GM12878 (cell line): ENCODE measurements around the gene TBC1D5. TPM values are rescaled to one million over a fixed set of nuclear protein-coding genes. Genes with fewer than 3 reads are reported as not detected.
"Not testable (repeated sequence)": the region's sequence is repeated elsewhere in the genome, so short reads cannot be mapped to it uniquely, and the experiment has no call there.

Source experiments
- ATAC-seq: fragments of 200-7000 bp; cut with Tn5 transposase; 3 replicates; pipeline ENCODE4 v1.9.1; 2020; ENCODE audit warnings: mild to moderate bottlenecking, moderate library complexity
- BruUV-seq: library from RNA; stranded (reverse); fragments of 400-500 nt; replicated peaks from 2 replicates; lab custom pipeline; 2021; lab: Mats Ljungman, UMichigan
- CTCF ChIA-PET: fragments of 300-600 bp; sonication (Branson Sonifier 250); formaldehyde crosslinking; extraction: SDS; loops from one replicate; lab custom pipeline; 2021; ENCODE audit warnings: inconsistent platforms; lab: Yijun Ruan, JAX
- POLR2A ChIA-PET: fragments of 350-600 bp; formaldehyde crosslinking; extraction: SDS; loops from one replicate; lab custom pipeline; 2021; ENCODE audit warnings: inconsistent platforms; lab: Charles Lee
- RAD21 ChIA-PET: fragments of 300-600 bp; sonication (Branson Sonifier 250); formaldehyde crosslinking; loops from one replicate; lab custom pipeline; 2023; ENCODE audit warnings: antibody characterized with exemption; ENCODE audit not compliant: unreplicated experiment; lab: Charles Lee
- SMC1A ChIA-PET: fragments of 300-600 bp; sonication (Branson Sonifier 250); formaldehyde crosslinking; loops from one replicate; lab custom pipeline; 2023; ENCODE audit not compliant: unreplicated experiment, uncharacterized antibody; lab: Charles Lee
- DNase-seq: peaks from one replicate; pipeline ENCODE4 v3.0.0-alpha.2; 2011; ENCODE audit warnings: low read depth, low spot score
- FAIRE-seq: peaks from 3 replicates; lab custom pipeline; 2011; peaks lifted over from hg19 to GRCh38; lab: Jason Lieb, UNC
- H2AFZ ChIP-seq: 2 replicates; pipeline ENCODE4 v1.6.0; 2011; ENCODE audit warnings: low read depth, low read length, control low read depth; ENCODE audit not compliant: control insufficient read depth
- H3K27ac ChIP-seq: 2 replicates; pipeline ENCODE4 v1.5.1; 2011; ENCODE audit warnings: control low read depth; ENCODE audit not compliant: control insufficient read depth, insufficient read depth
- H3K27me3 ChIP-seq, 2 experiments: replicated peaks in 1 of 2; 2 replicates each; pipeline versions ENCODE4 v1.6.0 to v1.6.1; 2011; ENCODE audit warnings: low read length in 1 of 2; ENCODE audit not compliant: control insufficient read depth in 2 of 2, insufficient read depth in 2 of 2
- H3K36me3 ChIP-seq, 2 experiments: 2 replicates each; pipeline ENCODE4 v1.5.1; 2011; ENCODE audit warnings: low read length in 1 of 2; ENCODE audit not compliant: control insufficient read depth in 2 of 2, insufficient read depth in 2 of 2
- H3K4me1 ChIP-seq: 2 replicates; pipeline ENCODE4 v1.6.1; 2011; ENCODE audit warnings: mild to moderate bottlenecking, low read length, moderate library complexity, mixed read lengths; ENCODE audit not compliant: control insufficient read depth, insufficient read depth
- H3K4me2 ChIP-seq: 2 replicates; pipeline ENCODE4 v1.6.0; 2011; ENCODE audit warnings: control low read depth; ENCODE audit not compliant: control insufficient read depth, insufficient read depth
- H3K4me3 ChIP-seq: fragments of 200-600 bp; sonication (generic); 2 replicates; pipeline ENCODE4 v1.5.1; 2016
- H3K79me2 ChIP-seq: 2 replicates; pipeline ENCODE4 v1.6.0; 2011; ENCODE audit warnings: low read length; ENCODE audit not compliant: control insufficient read depth, insufficient read depth
- H3K9ac ChIP-seq: 2 replicates; pipeline ENCODE4 v1.8.0; 2011; ENCODE audit warnings: low read length, control low read depth, mixed read lengths; ENCODE audit not compliant: control insufficient read depth, insufficient read depth
- H3K9me3 ChIP-seq: replicated peaks from 3 replicates; pipeline ENCODE4 v1.5.1; 2011; ENCODE audit warnings: mild to moderate bottlenecking, low read length; ENCODE audit not compliant: control insufficient read depth, insufficient read depth
- H4K20me1 ChIP-seq: 2 replicates; pipeline ENCODE4 v1.6.0; 2011; ENCODE audit not compliant: control insufficient read depth, insufficient read depth
- GATAD2B ChIP-seq: fragments of 450-650 bp; conservative IDR thresholded peaks from 2 replicates; pipeline ENCODE4 v1.6.1; 2017; ENCODE audit warnings: low read depth, mild to moderate bottlenecking, moderate library complexity
- MXI1 ChIP-seq: fragments of 150-350 bp; IDR thresholded peaks from 2 replicates; pipeline ENCODE4 v1.6.1; 2011; ENCODE audit warnings: low read depth, mild to moderate bottlenecking, inconsistent platforms, low read length, improper control_type of control experiment
- TCF12 ChIP-seq: IDR thresholded peaks from 2 replicates; pipeline ENCODE4 v1.6.1; 2011; ENCODE audit warnings: low read depth, mild to moderate bottlenecking, low read length
- WGBS: methylation state at CpG from one replicate; pipeline ENCODE4 v1.1.6; 2016; ENCODE audit warnings: low lambda C conversion rate; ENCODE audit not compliant: insufficient replicate concordance, insufficient coverage; ENCODE audit errors: missing lambda C conversion rate; 5-methylcytosine and 5-hydroxymethylcytosine counted together
- in situ Hi-C: fragments of 300-500 bp; cut with MboI; formaldehyde crosslinking; loops from 9 replicates; pipeline ENCODE4 v1.14.3; 2018; ENCODE audit warnings: mixed read lengths
- intact Hi-C: fragments of 100-400 bp; cut with micrococcal nuclease; formaldehyde crosslinking; loops from one replicate; pipeline ENCODE4 v1.14.2; 2022; ENCODE audit not compliant: unreplicated experiment
- polyA plus RNA-seq, 11 experiments: library from polyadenylated mRNA; depleted of rRNA in 4 of 11; unstranded in 6 of 11; stranded (reverse) in 5 of 11; fragments of >200 nt; fragmentation: Nextera tagmentation in 4 of 11; fragmentation: Illumina TruSeq in 1 of 11; extraction: Ambion mirVana in 4 of 11; extraction: Trizol in 1 of 11; gene quantifications; 1 replicate in 1 of 11; 2 replicates in 10 of 11; pipeline versions ENCODE4 v1.2.1 to v1.2.3, GENCODE V29; 2011 to 2016; ENCODE audit warnings: inconsistent platforms in 2 of 11, missing spikeins in 2 of 11, low read depth in 1 of 11
- total RNA-seq, 4 experiments: library from RNA; depleted of rRNA in 3 of 4; stranded (reverse); fragments of >200 nt in 3 of 4; fragmentation: Illumina TruSeq in 1 of 4; extraction: Trizol in 1 of 4; gene quantifications; 2 replicates each; pipeline versions ENCODE4 v1.2.1 to v1.2.3, GENCODE V29; 2013 to 2021

Gene TBC1D5
- total and polyA plus RNA-seq, 10 of the 15 experiments (the other 5 are each of a cell fraction or from before 2014, with no cell fraction given): 5.5 to 61.0 (median 43.8) TPM

DNA sequence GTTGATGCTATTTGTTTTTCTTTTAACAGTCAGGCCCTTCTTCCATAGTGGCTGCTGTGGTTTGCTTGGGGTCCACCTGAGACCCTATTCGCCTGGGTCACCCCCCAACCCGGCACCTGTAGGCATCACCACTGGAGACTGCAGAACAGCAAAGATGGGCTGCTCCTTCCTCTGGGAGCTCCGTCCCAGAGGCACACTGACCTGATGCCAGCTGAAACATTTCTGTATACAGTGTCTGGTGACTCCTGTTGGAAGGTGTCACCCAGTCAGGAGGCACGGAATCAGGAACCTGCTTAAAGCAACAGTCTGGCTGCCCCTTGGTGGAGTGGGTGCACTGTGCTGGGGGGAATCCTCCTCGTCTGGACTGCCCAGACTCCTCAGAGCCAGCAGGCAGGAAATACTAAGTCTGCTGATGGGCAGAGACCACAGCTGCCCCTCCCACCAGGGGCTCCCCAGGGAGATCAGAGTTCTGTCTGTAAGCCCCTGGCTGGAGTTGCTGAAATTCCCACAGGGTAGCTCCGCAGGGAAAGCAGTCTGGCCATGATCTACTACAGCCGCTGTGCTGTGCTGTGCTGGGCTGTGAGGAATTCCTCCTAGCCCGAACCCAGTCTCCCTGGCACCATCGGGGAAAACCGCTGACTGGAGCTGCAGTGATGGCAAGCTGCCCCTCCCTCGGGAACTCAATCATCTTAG, 248.2 kb downstream of the TBC1D5 start (continued):
- no peak for TF ChIP-seq TCF12
- TF ChIP-seq, all 136 proteins: peak for 0

- ChIA-PET SMC1A (no interaction called here), RAD21 (no interaction called here), POLR2A (no interaction called here), CTCF (interaction anchor here (0.8 kb wide), 1 partner anchor 78 kb away, joined by 5 read pairs; no protein-coding TSS in a partner anchor)
- H3K79me2 ChIP-seq: no peaks in the 10 kb centered on the region
- no peaks in the 10 kb centered on the region for H4K20me1 ChIP-seq
- no peak overlapping the region for H3K27ac ChIP-seq
- H2AFZ ChIP-seq: no peak overlapping the region
- intact Hi-C loops (no loop called here), in situ Hi-C loops (no loop called here)
- H3K36me3 ChIP-seq: peaks cover 0 to 5% of the 10 kb centered on the region in 2 experiments; a peak in 2 of 4 replicates
- H3K4me2 ChIP-seq: no peak overlapping the region
- WGBS: 97% methylated on average over 4 of the region's 4 CpGs
- TF ChIP-seq GATAD2B: no peak
- TF ChIP-seq MXI1: no peak
- H3K27me3 ChIP-seq: no peaks in the 10 kb centered on the region
- H3K4me1 ChIP-seq: no peaks in the 10 kb centered on the region
- no peak for ATAC-seq
- no peak overlapping the region for H3K4me3 ChIP-seq
- no peak for DNase-seq
- peaks cover 2% of the 10 kb centered on the region; the same call in 2 of the 3 replicates for H3K9me3 ChIP-seq
- no peak overlapping the region for H3K9ac ChIP-seq
- no peak for FAIRE-seq
- no TSS peak for BruUV-seq
Observed at GRCh38 chr3:17491601-17492000, 250.8 kb downstream of the TBC1D5 start.

GRCh38 chr3:17491190-17491589, 251.2 kb downstream of the TBC1D5 start:
- H3K27ac ChIP-seq, H3K4me2 ChIP-seq, H3K27me3 ChIP-seq, ATAC-seq, BruUV-seq, H2AFZ ChIP-seq, intact Hi-C loops, in situ Hi-C loops, H3K9ac ChIP-seq, POLR2A ChIA-PET, H3K4me3 ChIP-seq, RAD21 ChIA-PET, H3K79me2 ChIP-seq, FAIRE-seq, H3K36me3 ChIP-seq, H3K9me3 ChIP-seq, DNase-seq, H4K20me1 ChIP-seq, H3K4me1 ChIP-seq, CTCF ChIA-PET: not testable (repeated sequence)
- SMC1A ChIA-PET: interaction anchor here (1.5 kb wide), 1 partner anchor 10 kb away, joined by 4 read pairs; no protein-coding TSS in a partner anchor
- WGBS: 100% methylated on average over 1 of the region's 1 CpG
